UCSD-AML1 (cell line): Measurements from ENCODE around the gene S100A12.
A peak's percentile ranks its signal among the peaks of the same experiment; 100 is the strongest.

Experiments
- DNase-seq: peaks from one replicate; lab custom pipeline; 2025; ENCODE audit not compliant: unreplicated experiment; lab: John Stamatoyannopoulos, UW

Gene S100A12

GRCh38 chr1:153370146-153370545 lies 5.3 kb downstream of the S100A12 start:
- DNase-seq, result no peak

DNA sequence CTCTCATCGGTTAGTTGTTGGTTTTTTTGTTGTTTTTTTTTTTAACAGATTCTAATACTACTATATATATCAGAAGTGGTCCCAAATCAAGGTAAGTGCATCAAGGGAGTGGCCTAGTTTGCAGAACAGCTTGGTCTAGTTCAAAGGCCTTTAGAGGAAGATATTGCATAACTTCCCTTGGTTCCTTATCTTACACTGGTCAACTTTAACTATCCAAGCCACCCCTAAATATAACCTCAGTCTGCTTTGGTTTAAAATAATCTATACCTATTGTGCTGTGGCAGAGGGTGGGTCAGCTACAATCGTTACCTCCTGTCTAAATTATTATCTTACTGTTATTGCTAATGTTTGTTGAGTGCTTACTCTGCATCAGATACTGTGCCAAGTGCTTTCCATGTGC lies 6.9 kb downstream of the S100A12 start:
- no peak for DNase-seq

- no peak for DNase-seq
These were observed 8.3 kb downstream of the S100A12 start for GRCh38 chr1:153367090-153367489.

DNA sequence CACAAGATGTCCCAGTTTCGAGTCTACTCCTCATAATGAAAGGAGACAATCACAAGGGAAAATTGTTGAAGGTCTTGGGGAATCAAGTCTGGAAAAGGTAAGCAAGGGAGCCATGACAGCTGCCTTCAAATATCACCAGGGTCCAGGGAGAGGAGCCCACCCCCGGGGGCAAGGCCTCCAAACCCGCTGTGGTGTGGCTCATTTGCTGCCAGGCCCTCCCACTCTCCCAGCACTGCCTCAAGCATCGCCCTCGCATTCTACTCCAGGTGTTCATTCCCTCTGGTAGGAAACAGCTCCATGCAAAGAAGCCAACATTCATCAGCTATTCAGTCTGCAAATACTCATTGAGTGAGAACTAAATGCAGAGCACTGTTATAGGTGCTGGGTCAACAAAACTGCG lies 9.2 kb downstream of the S100A12 start:
- no peak for DNase-seq

DNA sequence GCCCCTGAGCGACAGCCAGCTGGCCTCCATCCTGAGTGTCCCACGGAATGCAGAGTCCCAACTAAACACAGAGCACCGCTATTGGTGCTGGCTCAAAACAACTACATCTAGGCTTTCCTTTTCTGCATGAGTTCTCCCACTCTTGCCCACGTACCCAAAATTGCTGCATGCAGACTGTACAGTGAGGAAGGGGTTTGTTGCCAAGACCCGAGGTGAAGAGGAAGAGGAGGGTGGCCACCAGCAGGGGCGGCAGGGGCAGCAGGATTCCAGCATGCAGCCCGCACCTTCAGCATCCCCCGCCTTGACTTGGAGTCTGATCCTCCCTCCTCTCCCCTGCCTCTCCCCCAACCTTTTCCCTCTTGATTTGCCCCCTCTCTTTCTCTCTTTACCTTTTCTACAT lies 9.7 kb downstream of the S100A12 start:
- DNase-seq, result no peak

- no peak for DNase-seq
These were observed 10.4 kb downstream of the S100A12 start for GRCh38 chr1:153364766-153365666.

- no peak for DNase-seq
These were observed 11.3 kb downstream of the S100A12 start for GRCh38 chr1:153364156-153364555.

- no peak for DNase-seq
These were observed 11.8 kb downstream of the S100A12 start for GRCh38 chr1:153363641-153364040.

- DNase-seq, result no peak
These were observed 13.1 kb downstream of the S100A12 start for GRCh38 chr1:153362187-153362775.

DNA sequence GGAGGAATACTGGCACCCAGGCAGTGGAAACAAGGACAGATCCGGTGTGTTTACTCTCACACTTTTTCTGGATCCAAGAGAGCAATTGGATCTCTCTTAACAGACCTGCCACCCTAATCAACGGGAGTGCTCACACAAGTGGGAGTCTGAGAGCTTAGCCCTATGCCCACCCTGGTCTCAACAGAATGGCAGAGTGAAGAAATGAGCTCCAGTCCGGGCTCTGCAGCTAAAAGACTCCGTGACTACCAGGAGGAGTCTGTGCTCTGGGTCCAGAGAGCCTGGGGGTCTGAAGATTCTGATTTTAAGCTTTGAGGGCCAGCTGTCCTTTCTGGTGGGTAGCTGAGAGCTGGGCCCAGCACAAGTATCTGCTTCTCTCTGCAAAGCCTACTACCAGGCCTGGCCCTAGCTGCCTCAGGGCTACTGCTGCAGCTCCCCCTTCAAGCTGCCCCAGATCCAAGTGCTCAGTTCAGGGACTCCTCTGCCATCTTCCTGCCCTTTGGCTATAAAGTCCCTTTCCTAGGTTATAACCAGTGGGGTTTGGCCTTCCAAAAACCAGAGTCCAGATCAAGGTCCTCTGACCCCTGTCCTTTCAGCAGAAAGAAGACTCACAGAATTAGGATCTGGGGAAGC lies 13.8 kb downstream of the S100A12 start:
- DNase-seq, result no peak

DNA sequence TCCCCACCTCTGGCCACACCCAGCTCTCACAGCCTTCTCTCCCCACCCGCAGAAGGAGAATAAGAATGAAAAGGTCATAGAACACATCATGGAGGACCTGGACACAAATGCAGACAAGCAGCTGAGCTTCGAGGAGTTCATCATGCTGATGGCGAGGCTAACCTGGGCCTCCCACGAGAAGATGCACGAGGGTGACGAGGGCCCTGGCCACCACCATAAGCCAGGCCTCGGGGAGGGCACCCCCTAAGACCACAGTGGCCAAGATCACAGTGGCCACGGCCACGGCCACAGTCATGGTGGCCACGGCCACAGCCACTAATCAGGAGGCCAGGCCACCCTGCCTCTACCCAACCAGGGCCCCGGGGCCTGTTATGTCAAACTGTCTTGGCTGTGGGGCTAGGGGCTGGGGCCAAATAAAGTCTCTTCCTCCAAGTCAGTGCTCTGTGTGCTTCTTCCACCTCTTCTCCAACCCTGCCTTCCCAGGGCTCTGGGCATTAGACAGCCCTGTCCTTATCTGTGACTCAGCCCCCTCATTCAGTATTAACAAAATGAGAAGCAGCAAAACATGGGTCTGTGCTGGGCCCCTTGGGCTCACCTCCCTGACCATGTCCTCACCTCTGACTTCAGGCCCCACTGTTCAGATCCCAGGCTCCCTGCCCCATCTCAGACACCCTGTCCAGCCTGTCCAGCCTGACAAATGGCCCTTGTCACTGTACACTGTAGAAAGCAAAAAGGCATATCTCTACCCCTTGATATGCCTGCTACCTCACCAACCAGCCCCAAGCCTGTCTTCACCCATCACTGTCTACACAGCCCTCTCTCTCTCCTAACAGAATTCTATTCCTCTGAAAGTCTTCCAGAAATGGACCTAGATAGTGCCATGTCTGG lies 14.6 kb downstream of the S100A12 start:
- DNase-seq, result no peak

- no peak for DNase-seq
These were observed 15.2 kb downstream of the S100A12 start for GRCh38 chr1:153360190-153360589.

DNA sequence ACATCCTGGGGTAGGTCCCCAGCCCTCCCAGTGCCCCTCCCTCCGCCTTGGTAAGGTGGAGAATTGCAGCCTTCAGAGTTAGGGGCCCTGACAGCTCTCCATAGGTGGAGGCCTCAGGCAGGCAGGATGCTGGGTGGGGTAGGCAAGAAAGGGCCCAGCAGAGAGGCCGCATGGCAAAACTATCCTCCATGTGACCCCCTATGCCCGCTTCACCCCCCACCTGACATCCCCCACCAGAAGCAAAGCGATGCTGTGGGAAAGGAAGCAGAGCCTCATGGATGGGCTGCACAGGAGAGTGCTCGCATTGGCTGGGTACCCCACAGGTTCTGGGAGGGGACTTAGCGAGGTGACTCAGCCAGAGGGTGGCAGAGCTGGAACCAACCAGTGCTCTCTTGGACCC lies 16.2 kb downstream of the S100A12 start:
- DNase-seq, result no peak

DNA sequence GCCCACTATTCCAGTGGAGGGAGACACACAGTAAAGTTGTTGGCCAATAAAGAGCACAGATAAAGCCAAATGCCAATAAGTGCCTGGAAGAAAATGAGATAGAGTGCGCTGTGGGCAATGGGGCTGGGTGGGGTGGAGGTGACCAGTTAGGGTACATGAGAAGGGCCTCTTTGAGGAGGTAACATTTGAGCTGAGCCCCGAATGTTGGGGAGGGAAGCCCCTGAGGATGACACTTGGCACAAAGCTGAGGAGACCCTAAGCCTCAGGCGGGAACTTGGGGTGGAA lies 16.8 kb downstream of the S100A12 start:
- DNase-seq, result no peak

DNA sequence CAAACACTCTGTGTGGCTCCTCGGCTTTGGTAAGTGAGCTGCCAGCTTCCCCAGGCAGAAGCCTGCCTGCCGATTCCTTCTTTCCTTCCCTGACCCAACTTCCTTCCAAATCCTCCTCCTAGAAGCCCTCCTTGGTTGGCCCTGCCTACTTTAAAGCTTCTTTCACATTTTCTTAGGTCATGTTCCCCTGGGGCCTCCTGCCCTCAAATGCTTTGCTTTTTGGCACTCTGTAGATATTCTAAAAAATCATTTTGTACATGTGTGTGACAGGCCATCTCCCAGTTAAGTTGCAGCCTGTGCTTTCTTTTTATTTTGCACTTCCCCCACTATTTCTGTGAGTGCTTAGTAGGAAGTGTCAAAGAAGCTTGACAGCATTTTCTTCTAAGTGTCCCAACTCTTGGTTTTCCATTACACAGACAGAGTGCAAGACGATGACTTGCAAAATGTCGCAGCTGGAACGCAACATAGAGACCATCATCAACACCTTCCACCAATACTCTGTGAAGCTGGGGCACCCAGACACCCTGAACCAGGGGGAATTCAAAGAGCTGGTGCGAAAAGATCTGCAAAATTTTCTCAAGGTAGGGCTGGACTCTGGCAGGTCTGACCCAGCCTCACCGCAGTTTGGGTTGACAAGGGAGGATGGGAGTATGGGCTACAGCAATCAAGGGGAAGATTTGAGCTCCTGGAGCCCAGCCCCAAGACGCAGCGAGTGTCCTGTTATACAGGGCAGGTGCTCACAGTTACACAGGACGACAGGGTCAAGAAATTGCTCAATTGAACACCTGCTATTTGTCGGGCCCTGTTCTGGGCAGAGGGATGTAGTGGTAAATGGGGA lies 17.3 kb downstream of the S100A12 start, which contains the start of gene S100A9:
S100A9 (plus strand) TSS at position 2 of the 838 bp plus-strand sequence; CDS start at position 432, 430 bp downstream.
- no peak for DNase-seq

GRCh38 chr1:153357076-153357852 lies 18.2 kb downstream of the S100A12 start:
- peak; percentile 64 for DNase-seq

DNA sequence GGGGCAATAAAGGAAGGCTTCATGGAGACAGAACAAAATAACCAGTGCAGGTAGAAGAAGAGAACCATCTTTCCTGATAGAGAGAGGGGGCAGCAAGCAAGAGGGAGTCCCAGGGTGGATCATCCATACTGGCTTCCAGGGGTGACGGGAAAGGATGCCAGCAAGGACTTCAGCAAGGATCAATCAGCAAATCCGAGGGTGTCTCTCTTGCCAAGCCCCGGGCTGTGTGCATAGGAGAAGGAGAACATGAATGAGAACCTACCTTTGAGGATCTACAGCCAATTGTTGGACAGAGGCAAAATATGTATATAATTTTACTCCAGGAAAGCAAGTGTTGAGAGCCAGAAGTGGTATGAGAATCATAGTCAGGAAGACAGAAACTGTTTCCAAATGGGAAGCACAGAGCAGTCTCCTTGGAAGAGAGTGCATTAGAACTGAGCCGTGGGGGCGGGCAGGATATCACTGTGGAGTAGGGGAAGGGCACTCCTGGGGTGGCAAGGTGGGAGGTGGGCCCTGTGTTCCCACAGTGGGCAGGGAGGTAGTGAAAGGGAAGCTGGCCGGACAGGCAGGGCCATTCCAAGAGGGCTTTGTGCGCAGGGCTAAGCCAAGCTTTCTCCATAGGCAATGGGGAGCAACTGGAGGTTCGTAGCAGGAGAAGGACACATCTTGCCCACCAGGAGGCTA lies 18.9 kb downstream of the S100A12 start:
- DNase-seq, result no peak

- DNase-seq, result peak; percentile 77
These were observed 19.9 kb downstream of the S100A12 start for GRCh38 chr1:153355445-153356071.
